Glutamatergic neuron (in vitro differentiated cells): ENCODE data around the gene FBLN5. TPM values are rescaled to one million over a fixed set of nuclear protein-coding genes. Genes with fewer than 3 reads are reported as not detected.
"Not testable (repeated sequence)": the region's sequence is repeated elsewhere in the genome, so short reads cannot be mapped to it uniquely, and the experiment has no call there.

Experiments
- DNase-seq: peaks from one replicate; pipeline ENCODE4 v3.0.0; 2022
- H3K27ac Mint-ChIP-seq: one replicate; pipeline ENCODE4 v1.8.0; 2020; ENCODE audit warnings: mild to moderate bottlenecking, mixed read lengths, inconsistent platforms; ENCODE audit not compliant: unreplicated experiment
- H3K27me3 Mint-ChIP-seq: one replicate; pipeline ENCODE4 v1.8.0; 2020; ENCODE audit warnings: mild to moderate bottlenecking, moderate library complexity, mixed read lengths, inconsistent platforms; ENCODE audit not compliant: unreplicated experiment
- H3K36me3 Mint-ChIP-seq: one replicate; pipeline ENCODE4 v1.8.0; 2020; ENCODE audit warnings: mild to moderate bottlenecking, mixed read lengths, inconsistent platforms; ENCODE audit not compliant: unreplicated experiment
- H3K4me1 Mint-ChIP-seq: one replicate; pipeline ENCODE4 v1.8.0; 2020; ENCODE audit warnings: mild to moderate bottlenecking, low read depth, mixed read lengths, inconsistent platforms; ENCODE audit not compliant: unreplicated experiment
- H3K4me3 Mint-ChIP-seq: one replicate; pipeline ENCODE4 v1.8.0; 2020; ENCODE audit warnings: mild to moderate bottlenecking, mixed read lengths, inconsistent platforms; ENCODE audit not compliant: unreplicated experiment
- H3K9me3 Mint-ChIP-seq: one replicate; pipeline ENCODE4 v1.8.0; 2020; ENCODE audit warnings: mild to moderate bottlenecking, moderate library complexity, mixed read lengths, inconsistent platforms; ENCODE audit not compliant: unreplicated experiment
- total RNA-seq: library from RNA; stranded (reverse); fragmentation: NEBNext Ultra II Directional; extraction: Animal tissue kit (Norgen Biotek cat#: 25700); gene quantifications from one replicate; pipeline ENCODE4 v1.2.1, GENCODE V29; 2021; ENCODE audit not compliant: unreplicated experiment
- TF ChIP-seq, protein P1 (sequence below): fragments of 200-600 bp; sonication (generic); IDR thresholded peaks from one replicate; pipeline ENCODE4 v1.5.0; 2021; ENCODE audit not compliant: partially characterized antibody, unreplicated experiment

The FBLN5 gene
- total RNA-seq, 1 donor from 2014 or later: not detected

GRCh38 chr14:91851563-91851962 lies 95.9 kb downstream of the FBLN5 start:
- Mint-ChIP-seq H3K4me1 (no peaks in the 10 kb centered on the region), H3K9me3 (no peaks in the 10 kb centered on the region), H3K27me3 (peaks cover 3% of the 10 kb centered on the region), H3K36me3 (no peaks in the 10 kb centered on the region), H3K4me3 (no peak overlapping the region), H3K27ac (no peak overlapping the region)
- no peak for DNase-seq
- TF ChIP-seq, protein P1, sequence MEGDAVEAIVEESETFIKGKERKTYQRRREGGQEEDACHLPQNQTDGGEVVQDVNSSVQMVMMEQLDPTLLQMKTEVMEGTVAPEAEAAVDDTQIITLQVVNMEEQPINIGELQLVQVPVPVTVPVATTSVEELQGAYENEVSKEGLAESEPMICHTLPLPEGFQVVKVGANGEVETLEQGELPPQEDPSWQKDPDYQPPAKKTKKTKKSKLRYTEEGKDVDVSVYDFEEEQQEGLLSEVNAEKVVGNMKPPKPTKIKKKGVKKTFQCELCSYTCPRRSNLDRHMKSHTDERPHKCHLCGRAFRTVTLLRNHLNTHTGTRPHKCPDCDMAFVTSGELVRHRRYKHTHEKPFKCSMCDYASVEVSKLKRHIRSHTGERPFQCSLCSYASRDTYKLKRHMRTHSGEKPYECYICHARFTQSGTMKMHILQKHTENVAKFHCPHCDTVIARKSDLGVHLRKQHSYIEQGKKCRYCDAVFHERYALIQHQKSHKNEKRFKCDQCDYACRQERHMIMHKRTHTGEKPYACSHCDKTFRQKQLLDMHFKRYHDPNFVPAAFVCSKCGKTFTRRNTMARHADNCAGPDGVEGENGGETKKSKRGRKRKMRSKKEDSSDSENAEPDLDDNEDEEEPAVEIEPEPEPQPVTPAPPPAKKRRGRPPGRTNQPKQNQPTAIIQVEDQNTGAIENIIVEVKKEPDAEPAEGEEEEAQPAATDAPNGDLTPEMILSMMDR: no peak

DNA sequence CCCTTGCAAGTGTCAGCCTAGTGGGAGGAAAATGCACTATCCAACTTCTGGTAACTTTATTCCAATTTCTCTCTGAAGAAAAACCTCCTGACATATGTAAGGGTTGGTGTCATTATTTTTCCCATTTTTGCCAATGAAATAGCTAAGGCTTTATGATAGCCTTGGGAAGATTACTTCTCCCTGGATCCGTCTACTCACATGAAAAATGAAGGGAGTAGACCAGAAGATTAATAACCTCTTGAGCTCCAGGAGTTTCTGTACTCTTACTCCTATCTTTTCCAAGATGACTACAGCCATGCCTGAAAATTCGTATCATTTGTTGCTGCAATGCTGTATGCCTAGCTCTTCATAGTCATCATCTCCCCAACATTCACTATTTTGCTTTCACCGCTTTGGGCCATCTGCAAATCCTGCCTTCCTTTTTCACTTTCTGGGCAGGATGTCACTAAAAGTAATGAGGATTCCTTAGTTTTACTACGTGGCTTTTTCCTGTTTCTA lies 98.9 kb downstream of the FBLN5 start:
- no peak for DNase-seq
- H3K27ac Mint-ChIP-seq: no peak overlapping the region
- TF ChIP-seq, protein P1: no peak
- H3K9me3 Mint-ChIP-seq: no peaks in the 10 kb centered on the region
- no peaks in the 10 kb centered on the region for H3K4me1 Mint-ChIP-seq
- H3K27me3 Mint-ChIP-seq: peaks cover 3% of the 10 kb centered on the region
- no peak overlapping the region for H3K4me3 Mint-ChIP-seq
- no peaks in the 10 kb centered on the region for H3K36me3 Mint-ChIP-seq

DNA sequence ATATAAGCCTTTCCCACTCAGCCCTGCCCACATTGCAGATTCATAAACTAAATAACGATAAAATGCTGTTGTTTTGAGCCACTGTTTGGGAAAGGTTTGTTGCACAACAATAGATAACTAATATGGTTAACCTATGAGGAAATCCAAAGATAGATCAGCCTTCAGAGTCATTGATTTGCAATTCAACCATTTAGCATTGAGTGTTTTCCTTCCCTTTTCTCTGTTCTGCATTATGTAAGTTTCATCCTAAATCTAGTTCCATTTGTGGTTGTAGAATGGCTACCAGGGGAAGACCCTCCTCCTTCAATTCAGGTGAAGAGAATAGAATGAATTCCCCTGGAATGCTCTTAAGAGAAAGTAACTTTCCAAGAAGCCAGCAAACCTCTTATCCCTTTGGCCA lies 99.8 kb downstream of the FBLN5 start:
- no peak overlapping the region for H3K27ac Mint-ChIP-seq
- H3K9me3 Mint-ChIP-seq: no peaks in the 10 kb centered on the region
- H3K36me3 Mint-ChIP-seq: no peaks in the 10 kb centered on the region

GRCh38 chr14:91845652-91846051 lies 101.8 kb downstream of the FBLN5 start:
- no peak for DNase-seq
- no peaks in the 10 kb centered on the region for H3K4me1 Mint-ChIP-seq
- peaks cover 3% of the 10 kb centered on the region for H3K27me3 Mint-ChIP-seq
- no peaks in the 10 kb centered on the region for H3K9me3 Mint-ChIP-seq
- no peaks in the 10 kb centered on the region for H3K36me3 Mint-ChIP-seq
- no peak overlapping the region for H3K4me3 Mint-ChIP-seq
- H3K27ac Mint-ChIP-seq: no peak overlapping the region
- TF ChIP-seq, protein P1: no peak

More for the DNA sequence above, 99.8 kb downstream of the FBLN5 start:
- DNase-seq: no peak
- no peaks in the 10 kb centered on the region for H3K4me1 Mint-ChIP-seq
- H3K27me3 Mint-ChIP-seq: peaks cover 3% of the 10 kb centered on the region
- TF ChIP-seq, protein P1: no peak
- no peak overlapping the region for H3K4me3 Mint-ChIP-seq

GRCh38 chr14:91845056-91845455 lies 102.4 kb downstream of the FBLN5 start:
- not testable (repeated sequence) for H3K36me3 Mint-ChIP-seq

DNA sequence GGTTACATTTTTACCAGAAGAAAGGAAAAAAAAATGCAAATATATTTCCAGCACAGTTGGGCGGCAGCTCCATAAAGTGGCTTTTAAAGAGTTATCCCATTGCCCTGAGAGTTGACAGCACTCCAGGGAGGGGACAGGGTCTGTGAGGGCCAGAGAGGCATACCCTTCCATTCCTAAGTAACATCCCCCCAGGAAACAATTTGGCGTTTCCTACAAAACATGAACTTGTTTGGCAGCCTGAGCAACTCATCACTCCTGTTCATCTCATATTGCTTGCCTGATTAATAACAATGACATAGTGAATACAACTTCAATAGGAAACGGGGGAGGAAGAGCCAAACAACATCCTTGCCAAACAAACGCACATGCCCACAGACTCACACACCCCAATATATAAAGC lies 103.5 kb downstream of the FBLN5 start:
- Mint-ChIP-seq H3K36me3 (no peaks in the 10 kb centered on the region), H3K27ac (no peak overlapping the region), H3K4me3 (no peak overlapping the region), H3K9me3 (no peaks in the 10 kb centered on the region), H3K27me3 (peaks cover 3% of the 10 kb centered on the region), H3K4me1 (no peaks in the 10 kb centered on the region)
- no peak for DNase-seq
- TF ChIP-seq, protein P1: no peak

More at GRCh38 chr14:91845056-91845455, 102.4 kb downstream of the FBLN5 start:
- not testable (repeated sequence) for H3K9me3 Mint-ChIP-seq, H3K27ac Mint-ChIP-seq, H3K4me1 Mint-ChIP-seq, DNase-seq, H3K4me3 Mint-ChIP-seq, H3K27me3 Mint-ChIP-seq
